ENCODE data around the gene CARHSP1.
"Not testable (repeated sequence)": the region's sequence is repeated elsewhere in the genome, so short reads cannot be mapped to it uniquely, and the experiment has no call there.

Gene CARHSP1

GRCh38 chr16:8853150-8853549 is 15.7 kb downstream of the CARHSP1 start:
- no peak for DNase-seq

DNA sequence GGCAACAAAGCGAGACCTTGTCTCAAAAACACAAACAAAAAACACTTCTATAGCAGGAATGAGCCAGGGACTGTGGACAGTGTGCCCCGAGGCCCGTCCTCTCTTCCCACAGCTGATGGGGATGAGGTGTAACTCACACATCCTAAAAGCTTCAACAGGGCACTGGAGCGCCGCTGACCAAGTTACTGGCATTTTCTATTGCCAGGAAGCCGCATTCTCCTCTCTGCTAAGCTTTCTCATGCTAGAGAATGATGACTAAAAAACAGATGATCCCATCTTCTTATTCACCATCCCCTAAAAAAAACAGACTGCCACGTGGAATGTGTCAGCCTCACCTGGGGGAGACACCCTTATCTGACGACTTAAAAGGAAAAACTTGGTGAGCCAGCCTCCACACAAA is 16.3 kb downstream of the CARHSP1 start:
- DNase-seq = no peak

DNA sequence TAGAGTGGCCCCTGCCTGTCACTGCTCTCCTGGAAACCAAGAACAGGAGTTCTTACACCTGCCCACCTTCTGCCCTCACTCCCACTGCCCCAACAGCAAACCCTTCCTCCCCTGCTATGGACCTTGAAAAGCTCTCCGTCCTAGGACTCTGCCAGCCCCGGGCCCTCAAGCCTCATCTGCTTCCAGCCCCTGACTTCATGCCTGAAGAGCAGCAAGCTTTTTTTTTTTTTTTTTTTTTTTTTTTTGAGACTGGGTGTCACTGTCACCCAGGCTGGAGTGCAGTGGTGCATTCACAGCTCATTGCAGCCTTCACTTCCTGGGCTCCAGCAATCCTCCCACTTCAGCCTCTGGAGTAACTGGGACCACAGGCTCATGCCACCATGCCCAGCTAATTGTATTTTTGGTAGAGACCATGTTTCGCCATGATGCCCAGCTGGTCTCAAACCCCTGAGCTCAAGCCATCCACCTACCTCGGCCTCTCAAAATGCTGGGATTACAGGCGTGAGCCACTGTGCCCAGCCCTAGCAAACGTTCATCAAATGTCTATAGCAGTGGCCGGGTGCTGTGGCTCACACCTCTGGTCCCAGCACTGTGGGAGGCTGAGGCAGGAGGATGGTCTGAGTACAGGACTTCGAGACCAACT is 16.9 kb downstream of the CARHSP1 start:
- no peak for DNase-seq

GRCh38 chr16:8850279-8850885 is 18.4 kb downstream of the CARHSP1 start:
- no peak for DNase-seq

DNA sequence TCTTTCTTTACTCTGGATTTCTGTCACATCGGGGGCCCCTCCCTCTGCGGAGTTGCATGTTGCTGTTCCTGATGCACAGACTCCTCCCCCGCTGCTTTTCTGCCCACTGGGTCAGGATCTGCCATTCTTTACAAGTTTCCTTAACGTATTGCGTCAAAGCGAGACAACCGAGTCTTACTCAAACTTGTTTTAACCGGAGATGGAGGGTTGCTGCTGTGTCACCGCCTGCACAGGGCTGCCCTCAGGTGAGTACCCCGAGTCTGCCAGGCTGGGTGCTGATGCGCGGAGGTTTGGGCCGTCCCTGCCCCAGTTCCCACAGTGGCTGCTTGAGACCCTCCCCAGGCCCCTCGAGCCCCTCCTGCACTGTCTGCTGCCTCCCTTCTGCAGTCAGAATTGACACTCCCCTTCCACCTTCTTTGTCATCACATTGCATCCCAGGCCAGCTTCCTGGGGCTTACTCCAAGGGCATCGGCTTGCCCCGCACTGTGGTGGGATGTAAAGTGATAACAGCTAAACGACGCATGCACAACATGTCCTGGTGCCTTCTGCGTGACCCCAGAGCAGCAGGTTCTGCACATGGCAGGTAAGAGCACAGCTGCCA is 19.3 kb downstream of the CARHSP1 start:
- DNase-seq = no peak

- no peak for DNase-seq
Measured at GRCh38 chr16:8848939-8849391, 19.8 kb downstream of the CARHSP1 start.

DNA sequence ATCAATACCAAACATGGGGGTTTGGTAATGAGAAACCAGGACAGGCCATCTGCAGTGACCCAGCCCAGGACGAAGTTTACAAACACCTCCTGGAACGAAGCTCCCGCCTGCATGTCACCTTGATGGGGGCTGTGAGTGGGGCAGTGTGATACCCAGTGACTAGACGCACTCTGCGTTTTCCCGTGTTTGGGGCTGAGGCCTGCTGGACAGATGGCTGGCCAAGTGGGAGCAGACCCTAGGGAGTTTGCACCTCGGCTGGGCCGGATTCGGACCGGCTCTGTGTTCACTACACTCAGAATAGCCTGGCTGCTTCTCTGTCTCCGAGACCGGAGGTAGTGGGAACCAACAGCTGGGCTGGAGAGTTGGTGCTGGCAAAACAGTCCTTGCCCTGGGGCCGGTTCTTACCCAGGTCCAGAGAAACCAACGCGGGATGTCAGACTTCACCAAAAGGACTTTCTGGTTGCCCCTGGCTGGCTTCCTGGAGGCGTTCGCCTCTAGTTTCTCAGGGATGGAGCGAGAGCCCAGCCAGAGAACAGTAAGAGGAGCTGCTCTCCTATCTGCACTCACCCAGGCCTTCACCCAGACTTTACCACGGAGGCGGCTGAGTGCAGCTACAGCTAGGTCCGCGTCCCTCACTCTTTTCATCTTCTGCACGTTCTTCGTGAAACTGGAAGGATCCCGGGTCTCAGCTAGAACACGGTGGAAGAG is 20.4 kb downstream of the CARHSP1 start:
- no peak for DNase-seq

DNA sequence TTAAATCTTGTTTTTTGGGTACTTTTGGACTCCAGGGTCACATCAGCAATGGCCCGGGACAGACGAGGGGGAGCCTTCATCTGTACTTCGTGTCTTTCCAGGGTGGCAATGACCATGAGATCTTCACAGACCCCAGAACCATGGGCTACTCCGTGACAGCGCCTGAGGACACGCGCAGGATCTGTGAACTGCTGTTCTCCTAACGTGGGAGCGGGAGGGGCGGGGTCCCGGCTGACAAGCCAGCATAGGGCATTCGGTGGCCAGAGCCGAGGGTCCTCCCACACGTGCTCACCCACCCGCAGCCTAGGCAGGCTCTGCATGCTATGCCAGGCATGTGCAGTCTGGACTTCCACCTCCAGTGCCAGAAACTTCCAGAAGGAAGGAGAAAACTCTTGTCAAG is 21.2 kb downstream of the CARHSP1 start:
- DNase-seq = no peak

DNA sequence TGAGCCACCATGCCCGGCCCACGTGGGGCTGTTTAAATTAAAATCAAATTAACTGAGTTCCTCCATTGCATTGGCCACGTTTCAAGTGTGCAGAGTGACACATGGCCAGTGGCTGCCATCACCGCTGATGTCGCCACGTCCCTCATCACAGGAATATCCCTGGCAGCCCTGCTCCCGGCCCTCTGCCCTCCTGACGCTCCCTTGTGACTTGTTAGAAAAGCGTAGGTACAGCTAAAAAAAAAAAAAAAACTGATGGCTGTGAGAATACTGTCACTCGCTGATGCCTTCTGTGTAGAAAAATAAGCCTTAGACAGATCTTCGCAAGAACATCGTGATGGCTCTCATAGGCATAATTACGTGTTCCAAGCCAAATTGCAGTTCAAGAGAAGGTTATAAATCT is 21.7 kb downstream of the CARHSP1 start:
- DNase-seq = no peak

GRCh38 chr16:8846401-8846932 is 22.3 kb downstream of the CARHSP1 start:
- DNase-seq = no peak

- DNase-seq = no peak
Measured at GRCh38 chr16:8845699-8846298, 23.0 kb downstream of the CARHSP1 start.

DNA sequence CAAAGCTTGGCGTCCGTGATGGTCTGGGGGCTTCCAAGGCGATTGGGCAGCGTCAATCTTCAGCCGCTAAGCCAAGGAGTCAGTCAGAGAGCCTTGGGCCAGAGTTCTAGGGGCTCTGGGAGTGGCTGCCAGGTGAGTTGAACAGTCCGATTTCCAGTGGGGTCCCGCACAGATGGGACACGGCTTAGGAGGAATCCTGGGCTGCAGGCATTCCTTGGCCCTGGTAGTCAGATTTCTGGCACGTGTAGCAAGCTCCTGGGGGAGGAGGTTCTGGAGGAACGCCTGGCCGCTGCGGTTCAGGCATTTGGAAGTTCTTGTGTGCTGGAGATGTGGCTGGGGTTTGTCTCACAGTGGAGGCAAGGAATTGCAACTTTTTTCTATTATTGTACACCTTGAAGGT is 25.5 kb downstream of the CARHSP1 start:
- not testable (repeated sequence) for DNase-seq

GRCh38 chr16:8842016-8842415 is 26.8 kb downstream of the CARHSP1 start:
- not testable (repeated sequence) for DNase-seq

DNA sequence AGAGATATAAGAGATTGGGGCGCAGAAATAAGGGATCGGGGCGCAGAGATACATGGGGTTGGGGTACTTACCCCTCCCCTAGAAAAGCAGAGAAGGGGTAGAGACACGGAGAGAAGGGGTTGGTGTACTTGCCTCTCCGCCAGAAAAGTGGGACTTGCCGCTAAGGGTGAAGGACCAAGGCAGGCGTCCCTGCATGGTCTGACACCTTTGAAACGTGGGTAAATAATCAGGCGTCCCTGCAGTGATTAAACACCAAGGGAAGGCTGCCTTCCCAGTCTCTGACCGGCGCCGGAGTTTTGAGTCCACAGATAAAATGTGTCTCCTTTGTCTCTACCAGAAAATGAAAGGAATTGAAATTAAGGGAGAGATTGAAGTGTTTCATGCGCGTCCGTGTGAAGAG is 31.2 kb downstream of the CARHSP1 start:
- DNase-seq = not testable (repeated sequence)

DNA sequence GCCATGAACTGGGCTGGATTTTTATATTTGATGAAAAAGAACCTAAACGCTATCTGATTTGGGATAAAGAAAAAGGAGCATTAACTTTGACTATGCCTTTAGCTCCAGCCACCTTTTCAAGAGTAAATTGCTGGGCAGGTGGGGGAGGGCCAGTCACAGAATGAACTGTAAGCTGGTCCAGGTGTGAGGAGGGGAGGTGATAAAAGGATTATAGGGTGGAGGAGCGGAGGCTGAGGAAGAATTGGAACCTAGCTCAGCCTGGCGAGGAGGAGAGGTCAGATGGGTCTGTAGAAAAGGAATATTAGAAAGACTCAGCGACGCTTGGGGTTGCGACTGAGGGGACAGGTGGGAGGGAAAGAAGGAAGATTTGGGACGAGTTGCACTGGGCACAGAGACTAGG is 32.0 kb downstream of the CARHSP1 start:
- DNase-seq = not testable (repeated sequence)

GRCh38 chr16:8832717-8833105 is 36.1 kb downstream of the CARHSP1 start:
- no peak for DNase-seq

DNA sequence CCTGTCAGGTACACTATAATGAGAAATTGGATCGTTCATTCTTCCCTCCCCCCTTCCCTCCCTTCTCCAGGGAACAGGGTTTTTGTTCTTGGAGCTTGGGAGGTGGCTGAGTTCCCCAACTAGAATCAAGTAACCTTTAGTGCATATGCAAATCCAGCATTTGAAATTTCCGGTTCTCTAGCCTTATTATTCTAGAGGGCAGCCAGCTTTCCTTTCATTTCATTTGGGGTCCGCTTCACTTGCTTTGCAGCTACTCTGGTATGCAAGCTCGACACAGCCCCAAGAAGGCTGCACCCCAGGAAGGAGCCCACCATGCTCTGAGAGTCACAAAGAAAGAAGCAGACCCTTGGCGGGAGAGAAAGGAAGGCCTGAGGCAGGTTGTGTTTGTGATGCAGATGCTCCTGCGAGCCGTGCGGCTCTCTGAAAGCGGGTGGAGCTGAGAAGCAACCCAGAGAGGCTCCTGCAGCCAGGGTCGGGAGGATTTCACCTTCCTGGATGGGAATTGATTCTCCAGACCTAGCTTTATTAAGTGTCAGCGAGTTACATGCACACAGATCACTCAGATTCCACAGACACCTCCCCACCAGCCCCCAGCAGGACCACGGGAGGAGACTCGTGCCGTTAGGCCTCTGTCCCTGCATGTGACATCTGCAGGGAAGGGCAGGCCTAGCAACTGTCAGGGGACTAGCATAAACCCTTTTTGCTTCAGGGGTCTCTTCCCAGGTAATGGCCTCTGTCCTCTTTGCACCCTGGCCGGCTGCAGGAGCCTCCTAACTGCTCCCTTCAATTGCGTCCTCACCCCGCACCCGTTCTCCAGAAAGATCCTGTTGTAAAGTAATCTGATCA is 36.7 kb downstream of the CARHSP1 start:
- DNase-seq = no peak

DNA sequence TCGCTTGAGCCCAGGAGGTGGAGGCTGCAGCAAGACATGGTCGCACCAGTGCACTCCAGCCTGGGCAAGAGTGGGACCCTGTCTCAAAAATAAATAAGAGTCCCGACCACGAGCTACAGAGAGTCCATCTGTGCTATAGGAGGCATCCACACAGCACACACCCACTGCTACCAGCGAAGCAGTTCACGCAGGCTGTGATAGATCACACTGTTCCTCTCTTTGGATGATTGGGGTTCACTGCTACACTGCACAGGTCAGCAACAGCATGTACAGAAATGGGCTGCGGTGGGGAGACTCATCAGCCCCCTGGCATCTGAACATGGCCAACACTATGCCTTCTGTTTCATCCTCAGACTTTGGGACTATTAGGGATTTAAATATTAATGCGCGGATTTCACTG is 37.4 kb downstream of the CARHSP1 start:
- DNase-seq = no peak

DNA sequence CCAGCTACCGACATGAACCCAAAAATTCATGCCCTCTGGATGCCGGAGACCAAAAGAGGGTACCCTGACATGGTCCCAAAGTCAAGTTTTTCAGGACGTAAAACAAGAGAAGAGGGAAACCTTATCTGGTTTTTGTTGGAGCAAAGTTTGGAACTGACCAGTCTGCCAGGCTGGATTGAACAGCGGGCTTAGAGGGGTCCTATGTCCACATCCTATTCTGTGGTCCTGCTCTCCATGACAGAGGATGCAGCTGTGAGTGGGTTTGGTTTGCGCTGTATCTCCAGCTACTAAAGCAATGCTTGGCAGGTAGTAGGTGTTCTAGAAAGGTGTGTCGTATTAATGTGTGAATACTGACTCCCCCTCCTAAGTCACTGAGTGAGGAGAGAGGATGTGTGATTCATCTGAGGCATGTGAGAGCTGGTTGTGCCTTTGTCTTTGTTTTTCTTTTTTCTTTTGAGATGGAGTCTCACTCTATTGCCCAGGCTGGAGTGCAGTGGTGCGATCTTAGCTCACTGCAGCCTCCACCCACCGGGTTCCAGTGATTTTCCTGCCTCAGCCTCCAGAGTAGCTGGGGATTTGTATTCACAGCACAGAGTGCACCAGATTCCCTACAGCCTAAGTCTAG is 40.2 kb downstream of the CARHSP1 start:
- no peak for DNase-seq

GRCh38 chr16:8826278-8826879 is 42.4 kb downstream of the CARHSP1 start:
- DNase-seq = no peak

DNA sequence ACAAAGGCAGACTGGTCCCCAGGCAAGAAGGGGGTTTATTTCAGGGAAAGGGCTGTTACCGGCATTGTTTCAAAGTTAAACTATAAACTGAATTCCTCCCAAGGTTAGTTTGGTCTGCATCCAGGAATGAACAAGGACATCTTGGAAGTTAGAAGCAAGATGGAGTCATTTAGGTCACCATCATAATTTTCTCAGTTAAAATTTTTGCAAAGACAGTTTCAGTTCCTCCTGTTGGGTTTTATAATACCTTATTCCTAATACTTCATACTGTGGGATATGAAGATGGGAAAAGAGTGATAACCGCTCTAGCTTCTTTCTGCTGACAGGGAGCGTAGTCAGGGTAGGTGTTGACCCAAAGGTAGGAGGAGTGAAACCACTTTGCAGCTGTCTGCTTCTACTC is 46.4 kb downstream of the CARHSP1 start:
- no peak for DNase-seq
